HL-60 (cell line): ENCODE data around the gene ZNF283.

Experiments
- CTCF ChIP-seq: IDR thresholded peaks from one replicate; pipeline ENCODE4 v1.5.1; 2011; ENCODE audit warnings: low read length, control low read depth, inconsistent platforms; ENCODE audit not compliant: insufficient read depth
- GABPA ChIP-seq: IDR thresholded peaks from 2 replicates; pipeline ENCODE4 v1.6.1; 2012; ENCODE audit warnings: low read depth
- POLR2AphosphoS5 ChIP-seq: IDR thresholded peaks from 2 replicates; pipeline ENCODE4 v1.6.1; 2012; ENCODE audit warnings: low read depth
- REST ChIP-seq: IDR thresholded peaks from 2 replicates; pipeline ENCODE4 v1.6.1; 2012; ENCODE audit warnings: low read depth; ENCODE audit not compliant: insufficient replicate concordance

- TF ChIP-seq POLR2AphosphoS5 = no peak
- TF ChIP-seq CTCF = no peak
- TF ChIP-seq REST = no peak
- TF ChIP-seq GABPA = no peak
These were observed 48.5 kb upstream of the ZNF283 start for GRCh38 chr19:43778651-43779050.
